Body of pancreas (tissue), 4 donors: ENCODE data around the gene AIF1. TPM values are rescaled to one million over a fixed set of nuclear protein-coding genes. Genes with fewer than 3 reads are reported as not detected.

Source experiments
- ATAC-seq: fragments of 150-250 bp; one replicate; pipeline ENCODE4 v1.9.1; 2016
- DNase-seq, 4 donors: peaks; one replicate each; pipeline ENCODE4 v3.0.0-alpha.2; 2019
- H3K27ac ChIP-seq, 4 donors: fragments of 200-600 bp; sonication (generic); 1 replicate in 3 of 4; 2 replicates in 1 of 4; pipeline versions ENCODE4 v1.5.1 to v1.6.1; 2016 to 2019; ENCODE audit warnings: mild to moderate bottlenecking in 1 of 4, mixed read lengths in 1 of 4, moderate library complexity in 1 of 4
- H3K27me3 ChIP-seq, 2 donors: fragments of 200-600 bp; sonication (generic); one replicate each; pipeline ENCODE4 v1.6.0; 2016; ENCODE audit warnings: mild to moderate bottlenecking in 1 of 2
- H3K36me3 ChIP-seq, 2 donors: fragments of 200-600 bp; sonication (generic); replicated peaks in 1 of 2; 2 replicates each; pipeline ENCODE4 v1.5.1; 2016; ENCODE audit warnings: low read depth in 2 of 2; ENCODE audit not compliant: insufficient read depth in 1 of 2
- H3K4me1 ChIP-seq: fragments of 200-600 bp; sonication (generic); one replicate; pipeline ENCODE4 v1.6.0; 2016
- H3K4me3 ChIP-seq, 2 donors: fragments of 200-600 bp; sonication (generic); 1 replicate in 1 of 2; 2 replicates in 1 of 2; pipeline ENCODE4 v1.5.1; 2016 to 2019
- H3K9me3 ChIP-seq, 3 donors: fragments of 200-600 bp; sonication (generic); 1 replicate in 2 of 3; 2 replicates in 1 of 3; pipeline ENCODE4 v1.5.1; 2016
- CTCF ChIP-seq, 7 experiments: fragments of 450-650 bp in 4 of 7; fragments of 200-600 bp in 3 of 7; sonication (generic) in 3 of 7; IDR thresholded peaks; one replicate each; pipeline ENCODE4 v1.5.1; 2016 to 2019; ENCODE audit warnings: antibody characterized with exemption in 7 of 7
- POLR2A ChIP-seq, 3 donors: fragments of 450-650 bp; IDR thresholded peaks; one replicate each; pipeline ENCODE4 v1.6.1; 2016; ENCODE audit warnings: antibody characterized with exemption in 3 of 3, mild to moderate bottlenecking in 2 of 3
- WGBS, 2 donors: methylation state at CpG; one replicate each; pipeline ENCODE4 v1.1.5; 2017; 5-methylcytosine and 5-hydroxymethylcytosine counted together
- intact Hi-C: fragments of 100-400 bp; cut with DNase I; formaldehyde crosslinking; loops from one replicate; pipeline ENCODE4 v1.15.1; 2023
- total RNA-seq, 2 donors: library from RNA; depleted of rRNA; stranded (reverse); fragments of >200 nt; gene quantifications; one replicate each; pipeline ENCODE4 v1.1.0, GENCODE V29; 2016

The AIF1 gene
- total RNA-seq, 2 donors from 2014 or later, result 2.3 to 7.3 TPM

- DNase-seq (no peak), ATAC-seq (no peak)
- no peaks in the 10 kb centered on the region for H3K36me3 ChIP-seq
- H3K4me3 ChIP-seq, result no peak overlapping the region
- H3K9me3 ChIP-seq, result no peaks in the 10 kb centered on the region
- H3K27ac ChIP-seq, result peak overlapping the region in 2 of 4 donors; percentile 63 to 70
- 88 to 89% methylated on average over 3 of the region's 3 CpGs for WGBS, 2 donors
- H3K27me3 ChIP-seq, result no peaks in the 10 kb centered on the region
- peaks cover 40% of the 10 kb centered on the region for H3K4me1 ChIP-seq
- no peak for TF ChIP-seq CTCF (IDR thresholded peaks at IDR 0.05)
- no peak for TF ChIP-seq POLR2A (IDR thresholded peaks at IDR 0.05)
- intact Hi-C loops, result no loop called here
These were observed 35.9 kb upstream of the AIF1 start for GRCh38 chr6:31579119-31579505.

- Histone ChIP-seq H3K4me3 (no peak overlapping the region), H3K4me1 (peaks cover 40% of the 10 kb centered on the region), H3K36me3 (no peaks in the 10 kb centered on the region), H3K27ac (peak overlapping the region in 1 of 4 donors; percentile 70), H3K27me3 (no peaks in the 10 kb centered on the region), H3K9me3 (no peaks in the 10 kb centered on the region)
- ATAC-seq, result no peak
- 86 to 87% methylated on average over 8 of the region's 8 CpGs for WGBS, 2 donors
- intact Hi-C loops, result no loop called here
- no peak for DNase-seq
- TF ChIP-seq POLR2A (IDR thresholded peaks at IDR 0.05), result no peak
- TF ChIP-seq CTCF (IDR thresholded peaks at IDR 0.05), result no peak
These were observed 35.2 kb upstream of the AIF1 start for GRCh38 chr6:31579546-31580437.

- Histone ChIP-seq H3K27ac (peak overlapping the region in 3 of 4 donors; percentile 56 to 73 (median 62)), H3K4me3 (peak overlapping the region in 1 of 2 donors; percentile 48), H3K9me3 (no peaks in the 10 kb centered on the region), H3K36me3 (no peaks in the 10 kb centered on the region), H3K4me1 (peaks cover 40% of the 10 kb centered on the region), H3K27me3 (no peaks in the 10 kb centered on the region)
- no peak for ATAC-seq
- intact Hi-C loops, result no loop called here
- DNase-seq, result no peak
- WGBS, 2 donors, result 29 to 38% methylated on average over 11 of the region's 11 CpGs
- TF ChIP-seq CTCF (IDR thresholded peaks at IDR 0.05) (no peak), POLR2A (IDR thresholded peaks at IDR 0.05) (no peak)
These were observed 34.6 kb upstream of the AIF1 start for GRCh38 chr6:31580438-31580740.

- 0% methylated on average over 22 to 48 of the region's 62 CpGs for WGBS, 2 donors
- DNase-seq (peak; percentile 86 to 90 (median 88)), ATAC-seq (peak; percentile 92)
- Histone ChIP-seq H3K27ac (peak overlapping the region in 3 of 4 donors; percentile 56 to 73 (median 62)), H3K4me3 (peak overlapping the region; percentile 48 to 57), H3K4me1 (peaks cover 40% of the 10 kb centered on the region), H3K9me3 (no peaks in the 10 kb centered on the region), H3K27me3 (no peaks in the 10 kb centered on the region), H3K36me3 (no peaks in the 10 kb centered on the region)
- intact Hi-C loops, result no loop called here
- TF ChIP-seq POLR2A (IDR thresholded peaks at IDR 0.05) (peak in 2 of 3 donors; percentile 64 to 65), CTCF (IDR thresholded peaks at IDR 0.05) (peak; percentile 88 to 97 (median 94))
These were observed 34.1 kb upstream of the AIF1 start for GRCh38 chr6:31580807-31581433.
